ENCODE measurements around the gene SEMA6B. TPM values are rescaled to one million over a fixed set of nuclear protein-coding genes. Genes with fewer than 3 reads are reported as not detected.

The SEMA6B gene
- total RNA-seq, 2 experiments from 2014 or later: not detected

- no peaks in the 10 kb centered on the region for H3K36me3 Mint-ChIP-seq (ENCODE audit: low read depth)
- ChIA-PET CTCF (interaction anchor here (1.0 to 1.2 kb wide), 2 partner anchors 11 to 50 kb away, joined by 3 to 4 read pairs; no protein-coding TSS in a partner anchor), POLR2A (no interaction called here)
- no peak for DNase-seq
- no peaks in the 10 kb centered on the region for H3K9me3 Mint-ChIP-seq
- peaks cover 8% of the 10 kb centered on the region for H3K4me1 Mint-ChIP-seq
- no peak overlapping the region for H3K4me3 Mint-ChIP-seq
- no peak overlapping the region for H3K27ac Mint-ChIP-seq
- peaks cover 36% of the 10 kb centered on the region for H3K27me3 Mint-ChIP-seq
Observed at GRCh38 chr19:4585556-4585955, 26.1 kb upstream of the SEMA6B start.

DNA sequence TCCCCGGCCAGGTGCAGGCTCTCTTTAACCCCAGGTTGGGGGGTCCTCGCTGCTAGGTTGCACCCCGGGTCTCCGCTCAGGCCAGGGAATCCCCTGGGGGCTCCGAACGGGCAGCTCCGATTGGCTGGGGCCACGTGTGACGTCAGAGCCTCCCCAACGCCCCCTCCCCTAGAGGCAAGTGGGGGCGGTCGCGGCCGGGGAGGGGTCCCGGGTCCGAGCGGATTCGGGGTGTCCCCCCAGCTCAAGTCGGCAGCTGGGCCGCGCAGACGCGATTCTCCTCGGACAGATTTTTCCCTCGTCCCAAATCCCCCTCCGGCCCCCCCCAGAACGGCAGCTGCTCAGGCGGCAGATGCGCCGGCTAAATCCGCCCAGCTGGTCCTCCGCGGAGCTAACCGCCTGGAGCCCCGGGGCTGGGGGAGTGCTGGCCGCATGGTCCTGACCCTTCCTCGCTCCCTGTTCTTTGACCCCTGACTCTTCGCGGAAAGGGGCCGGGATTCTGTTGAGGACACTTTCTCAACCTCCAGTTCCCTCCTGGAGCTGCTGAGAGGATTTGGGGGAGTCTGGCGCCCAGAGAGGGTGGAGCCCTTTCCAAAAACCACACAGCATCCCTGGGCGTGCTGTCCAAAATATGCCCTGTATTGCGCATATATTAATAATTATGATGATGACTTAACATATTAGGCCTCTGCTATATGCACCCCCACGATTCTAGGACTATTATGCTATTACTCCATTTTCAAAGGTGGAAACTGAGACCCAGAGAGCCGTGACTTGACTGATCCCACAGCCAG lies 25.4 kb upstream of the SEMA6B start:
- Mint-ChIP-seq H3K9me3 (no peaks in the 10 kb centered on the region), H3K4me1 (peaks cover 8% of the 10 kb centered on the region), H3K4me3 (no peak overlapping the region), H3K36me3 (ENCODE audit: low read depth) (no peaks in the 10 kb centered on the region), H3K27me3 (peaks cover 38% of the 10 kb centered on the region), H3K27ac (no peak overlapping the region)
- ChIA-PET POLR2A (no interaction called here), CTCF (interaction anchor here (1.0 to 1.6 kb wide), 3 partner anchors 9 to 51 kb away, joined by 3 to 4 read pairs (median 4); no protein-coding TSS in a partner anchor)
- DNase-seq: no peak

DNA sequence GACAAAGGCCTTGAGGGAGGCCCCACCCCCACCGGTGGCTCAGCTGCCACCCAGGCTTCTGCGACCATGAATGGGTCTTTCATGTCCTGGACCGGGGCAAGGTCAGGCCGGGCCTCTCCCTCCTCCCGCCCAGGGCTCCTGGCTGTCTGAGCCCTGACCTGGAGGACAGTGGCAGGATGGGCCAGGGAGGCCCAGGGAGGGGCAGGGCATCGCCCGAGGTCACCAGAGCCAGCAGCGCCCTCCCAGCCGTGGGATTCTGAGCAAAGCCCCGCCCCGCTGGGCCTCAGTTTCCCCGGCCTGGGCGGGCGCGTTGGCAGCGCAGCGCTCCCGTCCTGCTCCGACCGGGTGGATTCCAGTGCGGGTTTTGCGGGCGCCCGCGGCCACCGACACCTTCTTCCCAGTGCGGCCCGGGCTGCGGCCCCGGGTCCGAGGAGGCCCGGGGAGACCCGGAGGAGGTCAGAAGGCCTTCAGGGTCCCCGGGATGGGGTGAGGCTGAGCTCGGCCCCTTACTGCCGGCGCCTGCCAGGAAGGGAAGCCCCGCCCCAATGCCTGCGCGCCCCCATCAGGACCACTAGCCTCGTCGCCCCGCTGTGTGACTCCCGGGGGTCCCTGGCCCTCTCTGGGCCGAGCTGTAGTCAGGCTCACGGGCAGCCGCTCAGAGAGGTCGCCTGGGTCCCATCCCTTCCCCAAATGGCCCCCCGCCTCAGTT lies 24.6 kb upstream of the SEMA6B start:
- POLR2A ChIA-PET: no interaction called here
- CTCF ChIA-PET: interaction anchor here (0.7 to 1.6 kb wide), 2 partner anchors 10 to 52 kb away, joined by 4 to 5 read pairs; no protein-coding TSS in a partner anchor
- H3K4me3 Mint-ChIP-seq: no peak overlapping the region
- H3K4me1 Mint-ChIP-seq: peaks cover 8% of the 10 kb centered on the region
- no peak overlapping the region for H3K27ac Mint-ChIP-seq
- H3K27me3 Mint-ChIP-seq: peaks cover 46% of the 10 kb centered on the region
- DNase-seq: no peak
- H3K36me3 Mint-ChIP-seq (ENCODE audit: low read depth): no peaks in the 10 kb centered on the region
- H3K9me3 Mint-ChIP-seq: no peaks in the 10 kb centered on the region

DNA sequence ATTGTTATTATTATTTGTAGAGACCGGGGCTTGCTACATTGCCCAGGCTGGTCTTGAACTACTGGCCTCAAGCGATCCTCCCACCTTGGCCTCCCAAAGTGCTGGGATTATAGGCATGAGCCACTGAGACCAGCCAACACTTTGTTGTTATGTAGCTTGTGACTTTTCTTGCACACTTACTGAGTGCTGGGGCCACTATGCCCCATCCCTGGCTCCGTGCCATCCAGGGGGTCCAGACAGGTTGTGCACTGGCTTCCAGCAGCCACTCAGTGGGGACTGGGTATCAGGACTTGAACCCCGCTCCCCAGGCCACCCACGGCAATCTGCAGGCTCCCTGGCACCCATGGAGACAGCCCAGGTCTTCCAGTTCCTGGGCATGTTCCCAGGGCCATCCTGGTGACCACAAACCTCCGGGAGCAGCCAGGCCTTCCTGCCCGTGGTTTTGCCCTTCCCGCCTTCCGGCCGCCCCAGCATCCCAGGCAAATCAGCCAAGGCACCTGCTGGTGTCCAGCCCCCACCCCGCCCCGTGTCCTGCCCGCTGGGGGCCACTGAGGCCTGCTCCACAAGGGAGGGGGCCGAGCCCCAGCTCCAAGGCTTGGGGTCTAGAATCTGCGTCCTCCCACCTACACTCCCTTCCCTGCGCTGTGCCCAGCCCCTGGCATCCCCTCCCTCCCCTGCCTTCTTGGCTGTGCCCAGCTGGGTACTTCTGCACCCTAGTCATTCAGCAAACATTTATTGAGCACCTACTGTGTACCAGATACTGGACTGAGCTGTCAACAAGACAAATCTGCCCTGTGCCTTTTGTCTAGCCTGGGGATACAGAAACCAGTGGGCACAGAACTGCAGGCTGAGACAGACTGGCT lies 23.7 kb upstream of the SEMA6B start:
- DNase-seq: no peak
- Mint-ChIP-seq H3K27me3 (peaks cover 53% of the 10 kb centered on the region), H3K27ac (no peak overlapping the region), H3K36me3 (ENCODE audit: low read depth) (no peaks in the 10 kb centered on the region), H3K9me3 (no peaks in the 10 kb centered on the region), H3K4me1 (peaks cover 8% of the 10 kb centered on the region), H3K4me3 (no peak overlapping the region)
- ChIA-PET CTCF (interaction anchor here (1.6 kb wide), 1 partner anchor 11 kb away, joined by 4 read pairs; no protein-coding TSS in a partner anchor), POLR2A (no interaction called here)

DNA sequence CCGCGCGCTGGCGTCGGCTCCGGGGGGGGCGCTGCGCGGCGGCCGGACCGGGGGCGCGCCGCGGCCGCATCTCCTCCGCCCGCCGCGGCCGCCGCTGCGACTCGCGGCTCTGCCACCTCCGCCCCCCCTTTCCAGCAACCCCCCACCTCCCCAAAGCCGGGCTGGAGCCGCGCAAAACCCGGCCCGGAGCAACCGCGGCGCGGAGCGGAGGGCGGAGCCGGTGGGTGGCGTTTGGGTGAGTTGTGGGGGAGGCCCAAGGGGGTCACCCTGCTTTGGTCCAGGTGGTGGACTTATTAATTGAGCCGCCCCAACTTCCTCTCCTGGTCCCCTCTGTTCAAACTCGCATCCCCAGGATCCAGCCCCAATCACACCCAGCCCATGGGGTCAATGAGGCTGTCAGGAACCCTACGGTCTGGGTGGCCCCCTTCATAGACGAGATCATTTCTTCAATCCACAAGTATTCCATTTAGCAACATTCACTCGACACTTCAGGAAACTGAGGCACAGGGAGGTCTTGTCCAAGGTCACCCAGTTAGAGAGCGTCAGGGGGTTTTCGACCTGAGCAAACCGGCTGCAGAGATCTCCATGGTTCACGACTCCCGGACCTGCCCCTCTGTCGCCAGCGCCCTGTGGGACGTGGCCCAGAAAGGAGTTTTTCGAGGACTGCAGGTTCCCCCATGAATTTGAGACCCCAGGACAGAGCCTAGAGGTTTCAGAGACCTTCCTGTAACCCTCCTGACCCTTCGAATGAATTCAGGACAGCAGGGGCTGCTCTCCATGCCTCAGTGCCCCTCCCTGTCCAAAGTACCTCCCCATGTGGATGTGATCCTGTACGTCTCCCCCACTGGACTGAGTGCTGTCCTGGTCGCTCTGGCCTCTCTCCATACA lies 22.4 kb upstream of the SEMA6B start:
- Mint-ChIP-seq H3K9me3 (no peaks in the 10 kb centered on the region), H3K27ac (no peak overlapping the region), H3K4me3 (no peak overlapping the region), H3K36me3 (ENCODE audit: low read depth) (no peaks in the 10 kb centered on the region), H3K27me3 (peaks cover 53% of the 10 kb centered on the region), H3K4me1 (peaks cover 8% of the 10 kb centered on the region)
- ChIA-PET CTCF (no interaction called here), POLR2A (no interaction called here)
- DNase-seq: no peak

GRCh38 chr19:4580961-4581665 lies 21.6 kb upstream of the SEMA6B start:
- H3K36me3 Mint-ChIP-seq (ENCODE audit: low read depth): no peaks in the 10 kb centered on the region
- ChIA-PET CTCF (no interaction called here), POLR2A (no interaction called here)
- peaks cover 8% of the 10 kb centered on the region for H3K4me1 Mint-ChIP-seq
- H3K27me3 Mint-ChIP-seq: peaks cover 56% of the 10 kb centered on the region
- no peak overlapping the region for H3K4me3 Mint-ChIP-seq
- no peak for DNase-seq
- H3K27ac Mint-ChIP-seq: no peak overlapping the region
- no peaks in the 10 kb centered on the region for H3K9me3 Mint-ChIP-seq

- Mint-ChIP-seq H3K36me3 (ENCODE audit: low read depth) (no peaks in the 10 kb centered on the region), H3K9me3 (no peaks in the 10 kb centered on the region), H3K27me3 (peaks cover 54% of the 10 kb centered on the region), H3K27ac (no peak overlapping the region), H3K4me3 (no peak overlapping the region), H3K4me1 (peaks cover 8% of the 10 kb centered on the region)
- ChIA-PET POLR2A (no interaction called here), CTCF (no interaction called here)
- DNase-seq: no peak
Observed at GRCh38 chr19:4580021-4580901, 20.8 kb upstream of the SEMA6B start.

GRCh38 chr19:4579389-4579788 lies 19.9 kb upstream of the SEMA6B start:
- Mint-ChIP-seq H3K27me3 (peaks cover 54% of the 10 kb centered on the region), H3K27ac (no peak overlapping the region), H3K36me3 (ENCODE audit: low read depth) (no peaks in the 10 kb centered on the region), H3K4me3 (no peak overlapping the region), H3K9me3 (no peaks in the 10 kb centered on the region), H3K4me1 (peaks cover 8% of the 10 kb centered on the region)
- DNase-seq: no peak
- POLR2A ChIA-PET: no interaction called here
- CTCF ChIA-PET: interaction anchor here (0.6 kb wide), 1 partner anchor 72 kb away, joined by 3 read pairs; no protein-coding TSS in a partner anchor

DNA sequence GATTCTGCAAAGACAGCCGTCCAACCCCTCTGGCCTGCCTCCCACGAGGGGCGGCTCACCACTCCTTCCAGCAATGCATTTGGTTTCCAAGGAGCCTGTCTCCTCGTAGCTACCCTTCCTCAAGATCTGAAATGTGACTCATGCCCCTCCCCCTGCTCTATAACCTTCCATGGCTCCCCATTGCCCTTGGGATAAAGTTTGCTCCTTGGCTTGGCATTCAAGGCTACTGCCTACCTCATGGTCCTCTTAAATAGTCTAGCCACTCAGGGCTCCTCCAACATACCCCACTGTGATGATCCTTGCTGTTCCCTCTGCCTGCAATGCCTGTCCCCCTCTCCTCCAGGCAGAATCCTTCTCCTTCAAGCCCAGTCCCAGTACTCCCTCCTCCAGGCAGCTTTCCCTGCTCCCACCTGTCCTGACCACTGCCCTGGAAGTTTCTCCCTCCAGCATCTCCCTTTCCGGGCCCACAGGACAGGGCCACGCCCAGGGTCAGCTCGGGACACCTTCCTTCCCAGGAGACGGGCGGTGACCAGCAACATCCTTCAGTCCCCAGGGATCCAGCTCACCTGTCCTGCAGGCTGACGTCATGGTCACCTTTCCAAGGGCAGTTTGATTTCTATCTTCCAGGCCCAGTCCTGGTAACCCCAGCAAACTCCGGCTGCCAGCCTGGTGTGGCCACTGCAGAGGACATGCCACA lies 19.2 kb upstream of the SEMA6B start:
- Mint-ChIP-seq H3K27ac (no peak overlapping the region), H3K4me3 (no peak overlapping the region), H3K4me1 (peaks cover 8% of the 10 kb centered on the region), H3K9me3 (no peaks in the 10 kb centered on the region), H3K36me3 (ENCODE audit: low read depth) (no peaks in the 10 kb centered on the region), H3K27me3 (peaks cover 54% of the 10 kb centered on the region)
- CTCF ChIA-PET: interaction anchor here (0.6 to 0.7 kb wide), 2 partner anchors 71 to 231 kb away, joined by 3 to 5 read pairs; no protein-coding TSS in a partner anchor
- no peak for DNase-seq
- POLR2A ChIA-PET: no interaction called here

DNA sequence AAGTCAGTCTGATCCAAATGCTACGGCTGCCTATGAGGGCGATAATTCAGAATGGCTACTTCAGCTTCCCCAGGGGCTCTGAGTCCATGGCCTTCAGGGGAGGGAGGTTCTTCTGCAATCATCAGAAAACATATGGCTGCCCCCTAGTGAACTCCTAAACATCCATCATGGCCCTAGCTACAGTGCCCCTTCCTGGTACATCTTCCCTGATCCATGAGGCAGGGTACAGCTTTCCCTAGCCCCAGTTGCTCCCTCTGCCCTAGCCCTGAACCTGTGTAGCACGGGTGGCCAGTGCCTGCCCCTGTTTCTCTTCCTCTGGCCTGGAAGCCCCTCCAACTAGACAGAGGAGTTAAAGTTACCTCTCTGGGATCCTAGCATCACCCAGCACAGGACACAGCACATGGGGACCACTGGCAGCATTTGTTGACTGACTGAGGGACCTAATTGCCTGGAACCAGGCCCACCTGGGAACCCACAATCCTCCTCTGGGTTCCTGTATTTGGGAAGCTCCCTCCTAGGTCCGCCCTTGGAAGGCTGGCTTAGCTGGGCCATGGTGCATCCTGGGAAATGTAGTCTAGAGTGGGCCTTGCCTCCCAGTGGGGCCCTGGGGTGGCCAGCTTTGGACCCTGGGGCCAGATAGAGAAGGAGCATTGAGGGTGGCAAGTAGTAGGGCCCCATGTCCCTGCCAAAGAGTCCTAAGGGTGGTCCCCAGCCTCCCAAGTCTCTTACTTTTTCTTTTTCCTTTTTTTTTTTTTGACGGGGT lies 17.7 kb upstream of the SEMA6B start:
- ChIA-PET POLR2A (no interaction called here), CTCF (interaction anchor here (1.4 to 1.7 kb wide), 2 partner anchors 59 to 214 kb away, joined by 6 to 12 read pairs; partner anchors contain the start of gene FEM1A)
- DNase-seq: no peak
- Mint-ChIP-seq H3K4me1 (peaks cover 2% of the 10 kb centered on the region), H3K9me3 (no peaks in the 10 kb centered on the region), H3K27ac (no peak overlapping the region), H3K4me3 (no peak overlapping the region), H3K36me3 (ENCODE audit: low read depth) (no peaks in the 10 kb centered on the region), H3K27me3 (peaks cover 45% of the 10 kb centered on the region)
